ENCODE measurements around the gene PRR5L.

The PRR5L gene

GRCh38 chr11:36364551-36365325 lies 68.7 kb downstream of the PRR5L start:
- Histone ChIP-seq H3K9me3 (ENCODE audit: control insufficient read depth, low read length) (no peaks in the 10 kb centered on the region), H3K36me3 (ENCODE audit: control insufficient read depth, insufficient read depth, low read length) (no peaks in the 10 kb centered on the region), H3K4me3 (ENCODE audit: low read length) (no peak overlapping the region), H3K4me1 (ENCODE audit: control insufficient read depth, insufficient read depth, low read length) (no peaks in the 10 kb centered on the region), H3K9ac (ENCODE audit: low read length) (no peak overlapping the region), H3K27me3 (ENCODE audit: control insufficient read depth, insufficient read depth, low read length) (no peaks in the 10 kb centered on the region)

GRCh38 chr11:36365907-36366306 lies 69.8 kb downstream of the PRR5L start:
- H3K9ac ChIP-seq (ENCODE audit: low read length), result no peak overlapping the region
- H3K4me1 ChIP-seq (ENCODE audit: control insufficient read depth, insufficient read depth, low read length), result no peaks in the 10 kb centered on the region
- H3K27me3 ChIP-seq (ENCODE audit: control insufficient read depth, insufficient read depth, low read length), result no peaks in the 10 kb centered on the region
- H3K9me3 ChIP-seq (ENCODE audit: control insufficient read depth, low read length), result no peaks in the 10 kb centered on the region
- no peak overlapping the region for H3K4me3 ChIP-seq (ENCODE audit: low read length)
- H3K36me3 ChIP-seq (ENCODE audit: control insufficient read depth, insufficient read depth, low read length), result no peaks in the 10 kb centered on the region

GRCh38 chr11:36367806-36368680 lies 72.0 kb downstream of the PRR5L start:
- no peaks in the 10 kb centered on the region for H3K27me3 ChIP-seq (ENCODE audit: control insufficient read depth, insufficient read depth, low read length)
- H3K9me3 ChIP-seq (ENCODE audit: control insufficient read depth, low read length), result no peaks in the 10 kb centered on the region
- peaks cover 10% of the 10 kb centered on the region for H3K4me1 ChIP-seq (ENCODE audit: control insufficient read depth, insufficient read depth, low read length)

GRCh38 chr11:36371181-36371580 lies 75.1 kb downstream of the PRR5L start:
- no peaks in the 10 kb centered on the region for H3K27me3 ChIP-seq (ENCODE audit: control insufficient read depth, insufficient read depth, low read length)
- H3K4me1 ChIP-seq (ENCODE audit: control insufficient read depth, insufficient read depth, low read length), result peaks cover 10% of the 10 kb centered on the region
- no peaks in the 10 kb centered on the region for H3K36me3 ChIP-seq (ENCODE audit: control insufficient read depth, insufficient read depth, low read length)
- H3K4me3 ChIP-seq (ENCODE audit: low read length), result no peak overlapping the region
- no peak overlapping the region for H3K9ac ChIP-seq (ENCODE audit: low read length)
- H3K9me3 ChIP-seq (ENCODE audit: control insufficient read depth, low read length), result no peaks in the 10 kb centered on the region

More at GRCh38 chr11:36367806-36368680, 72.0 kb downstream of the PRR5L start:
- H3K9ac ChIP-seq (ENCODE audit: low read length), result no peak overlapping the region
- H3K4me3 ChIP-seq (ENCODE audit: low read length), result no peak overlapping the region
- H3K36me3 ChIP-seq (ENCODE audit: control insufficient read depth, insufficient read depth, low read length), result no peaks in the 10 kb centered on the region

GRCh38 chr11:36371590-36371989 lies 75.5 kb downstream of the PRR5L start:
- Histone ChIP-seq H3K9me3 (ENCODE audit: control insufficient read depth, low read length) (no peaks in the 10 kb centered on the region), H3K27me3 (ENCODE audit: control insufficient read depth, insufficient read depth, low read length) (no peaks in the 10 kb centered on the region), H3K36me3 (ENCODE audit: control insufficient read depth, insufficient read depth, low read length) (no peaks in the 10 kb centered on the region), H3K4me1 (ENCODE audit: control insufficient read depth, insufficient read depth, low read length) (peaks cover 10% of the 10 kb centered on the region), H3K9ac (ENCODE audit: low read length) (no peak overlapping the region), H3K4me3 (ENCODE audit: low read length) (no peak overlapping the region)

- Histone ChIP-seq H3K4me1 (ENCODE audit: control insufficient read depth, insufficient read depth, low read length) (peaks cover 10% of the 10 kb centered on the region), H3K4me3 (ENCODE audit: low read length) (no peak overlapping the region), H3K9me3 (ENCODE audit: control insufficient read depth, low read length) (no peaks in the 10 kb centered on the region), H3K9ac (ENCODE audit: low read length) (peak overlapping the region; percentile 22), H3K36me3 (ENCODE audit: control insufficient read depth, insufficient read depth, low read length) (no peaks in the 10 kb centered on the region), H3K27me3 (ENCODE audit: control insufficient read depth, insufficient read depth, low read length) (peaks cover under 1% of the 10 kb centered on the region)
Measured at GRCh38 chr11:36372101-36372771, 76.1 kb downstream of the PRR5L start.

GRCh38 chr11:36373016-36374010 lies 77.2 kb downstream of the PRR5L start:
- H3K9me3 ChIP-seq (ENCODE audit: control insufficient read depth, low read length), result no peaks in the 10 kb centered on the region
- peaks cover 16% of the 10 kb centered on the region for H3K4me1 ChIP-seq (ENCODE audit: control insufficient read depth, insufficient read depth, low read length)
- peak overlapping the region; percentile 10 for H3K9ac ChIP-seq (ENCODE audit: low read length)
- peaks cover 5% of the 10 kb centered on the region for H3K27me3 ChIP-seq (ENCODE audit: control insufficient read depth, insufficient read depth, low read length)
- H3K36me3 ChIP-seq (ENCODE audit: control insufficient read depth, insufficient read depth, low read length), result no peaks in the 10 kb centered on the region
- H3K4me3 ChIP-seq (ENCODE audit: low read length), result no peak overlapping the region

GRCh38 chr11:36374726-36375125 lies 78.6 kb downstream of the PRR5L start:
- H3K27me3 ChIP-seq (ENCODE audit: control insufficient read depth, insufficient read depth, low read length), result peaks cover 5% of the 10 kb centered on the region
- no peaks in the 10 kb centered on the region for H3K9me3 ChIP-seq (ENCODE audit: control insufficient read depth, low read length)

GRCh38 chr11:36375353-36376008 lies 79.4 kb downstream of the PRR5L start:
- Histone ChIP-seq H3K36me3 (ENCODE audit: control insufficient read depth, insufficient read depth, low read length) (no peaks in the 10 kb centered on the region), H3K27me3 (ENCODE audit: control insufficient read depth, insufficient read depth, low read length) (peaks cover 5% of the 10 kb centered on the region), H3K9ac (ENCODE audit: low read length) (no peak overlapping the region), H3K4me3 (ENCODE audit: low read length) (no peak overlapping the region), H3K4me1 (ENCODE audit: control insufficient read depth, insufficient read depth, low read length) (peaks cover 16% of the 10 kb centered on the region), H3K9me3 (ENCODE audit: control insufficient read depth, low read length) (no peaks in the 10 kb centered on the region)

More at GRCh38 chr11:36374726-36375125, 78.6 kb downstream of the PRR5L start:
- Histone ChIP-seq H3K4me3 (ENCODE audit: low read length) (no peak overlapping the region), H3K36me3 (ENCODE audit: control insufficient read depth, insufficient read depth, low read length) (no peaks in the 10 kb centered on the region), H3K4me1 (ENCODE audit: control insufficient read depth, insufficient read depth, low read length) (peaks cover 16% of the 10 kb centered on the region), H3K9ac (ENCODE audit: low read length) (no peak overlapping the region)

- peak overlapping the region; percentile 82 for H3K9ac ChIP-seq (ENCODE audit: low read length)
Measured at GRCh38 chr11:36376009-36376887, 80.2 kb downstream of the PRR5L start.

More at GRCh38 chr11:36376009-36376887, 80.2 kb downstream of the PRR5L start:
- H3K27me3 ChIP-seq (ENCODE audit: control insufficient read depth, insufficient read depth, low read length), result peaks cover 5% of the 10 kb centered on the region
- peak overlapping the region; percentile 78 for H3K4me3 ChIP-seq (ENCODE audit: low read length)
- H3K4me1 ChIP-seq (ENCODE audit: control insufficient read depth, insufficient read depth, low read length), result peaks cover 16% of the 10 kb centered on the region
- no peaks in the 10 kb centered on the region for H3K36me3 ChIP-seq (ENCODE audit: control insufficient read depth, insufficient read depth, low read length)
- H3K9me3 ChIP-seq (ENCODE audit: control insufficient read depth, low read length), result no peaks in the 10 kb centered on the region

Data from mucosa of stomach (tissue), 1 donor.